HG02943 (cell line): ENCODE data around the gene USP25.
A peak's percentile ranks its signal among the peaks of the same experiment; 100 is the strongest.
"Not testable (repeated sequence)": the region's sequence is repeated elsewhere in the genome, so short reads cannot be mapped to it uniquely, and the experiment has no call there.

Experiments used
- ATAC-seq: cut with Tn5 transposase; IDR thresholded peaks from one replicate; pipeline ENCODE4 v1.9.1; 2021; ENCODE audit warnings: mild to moderate bottlenecking, low read depth, moderate library complexity; ENCODE audit not compliant: unreplicated experiment

The USP25 gene

GRCh38 chr21:15730484-15731242 lies 881 bp downstream of the USP25 start:
- no peak for ATAC-seq

DNA sequence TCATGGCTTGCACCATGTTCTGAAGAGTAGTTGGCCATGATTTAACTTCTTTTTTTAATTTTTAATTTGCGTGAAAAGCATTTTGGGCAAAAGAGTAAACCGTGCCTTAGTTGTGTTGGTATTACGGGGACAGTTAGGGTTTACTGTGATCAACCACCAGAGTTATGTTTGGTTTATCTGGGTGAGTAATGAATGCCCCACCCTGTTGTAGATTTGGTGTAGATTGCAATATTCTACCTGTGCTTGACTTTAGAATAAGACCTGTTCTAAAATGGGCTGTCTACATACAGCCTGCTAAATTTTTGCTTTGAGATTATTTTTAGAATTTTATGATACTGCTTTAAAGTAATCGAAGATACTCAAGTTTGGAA lies 1.4 kb downstream of the USP25 start:
- ATAC-seq = no peak

- peak; percentile 53 for ATAC-seq
Measured at GRCh38 chr21:15732290-15732995, 2.7 kb downstream of the USP25 start.

DNA sequence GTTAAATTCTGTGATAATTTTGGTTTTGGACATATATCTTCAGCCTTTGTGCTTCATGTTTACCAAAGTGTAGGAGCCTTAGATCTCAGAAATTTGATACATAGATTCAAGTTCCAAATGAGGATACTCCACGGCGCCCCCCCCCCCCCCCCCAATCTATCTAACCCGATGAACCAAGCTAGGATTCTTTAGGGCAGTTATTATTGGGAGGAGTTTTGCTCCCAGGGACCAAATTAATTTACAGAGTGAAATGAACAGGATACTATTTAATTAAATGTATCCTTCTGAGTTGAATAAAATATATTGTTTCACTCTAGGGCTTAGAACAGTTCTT lies 3.2 kb downstream of the USP25 start:
- ATAC-seq = no peak

DNA sequence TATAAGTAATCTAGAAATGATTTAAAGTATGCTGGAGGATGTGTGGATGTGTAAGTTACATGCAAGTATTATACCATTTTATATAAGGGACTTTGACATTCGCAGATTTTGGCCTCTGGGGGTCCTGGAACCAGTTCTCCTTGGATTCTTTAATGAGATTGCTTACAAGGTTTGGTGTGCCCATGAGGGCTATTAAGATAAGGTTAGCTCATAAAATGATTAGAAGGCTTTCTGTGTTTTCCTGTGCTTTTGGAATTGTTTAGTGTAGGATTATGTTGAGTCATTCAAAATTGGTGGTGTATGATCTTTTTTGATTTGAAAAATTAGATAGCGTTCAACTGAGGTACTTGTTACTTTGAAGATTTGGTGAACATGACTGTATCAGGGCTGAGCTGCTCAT lies 5.6 kb downstream of the USP25 start:
- no peak for ATAC-seq

- ATAC-seq = not testable (repeated sequence)
Measured at GRCh38 chr21:15735931-15736330, 6.1 kb downstream of the USP25 start.

DNA sequence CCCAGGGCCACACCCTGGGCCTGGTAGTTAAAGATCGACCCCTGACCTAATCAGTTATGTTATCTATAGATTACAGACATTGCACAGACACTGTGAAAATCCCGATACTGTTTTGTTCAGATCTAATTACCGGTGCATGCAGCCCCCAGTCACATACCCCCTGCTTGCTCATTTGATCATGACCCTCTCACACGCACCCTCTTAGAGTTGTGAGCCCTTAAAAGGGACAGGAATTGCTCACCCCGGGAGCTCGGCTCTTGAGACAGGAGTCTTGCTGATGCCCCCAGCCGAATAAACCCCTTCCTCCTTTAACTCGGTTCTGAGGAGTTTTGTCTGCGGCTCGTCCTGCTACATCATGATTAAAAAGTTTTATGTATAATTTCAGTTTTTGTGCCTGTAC lies 9.0 kb downstream of the USP25 start:
- not testable (repeated sequence) for ATAC-seq

GRCh38 chr21:15740383-15740782 lies 10.6 kb downstream of the USP25 start:
- no peak for ATAC-seq

DNA sequence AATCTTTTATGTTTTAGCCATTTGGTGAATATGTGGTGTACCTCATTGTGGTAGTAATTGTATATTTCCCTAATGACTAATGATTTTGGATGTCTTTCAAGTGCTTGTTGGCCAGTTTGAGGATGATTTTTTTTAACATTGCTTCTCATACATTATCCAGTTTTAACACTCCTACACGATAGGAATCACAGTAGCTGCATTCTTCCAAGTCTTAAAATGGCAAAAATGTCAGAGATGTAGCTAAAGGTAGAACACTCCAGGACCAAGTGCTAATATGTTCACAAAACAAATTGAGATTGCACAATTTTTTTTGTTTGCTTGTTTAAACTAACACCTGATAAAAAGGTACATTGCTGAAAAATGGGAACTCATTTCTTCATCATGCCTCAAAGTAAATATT lies 11.7 kb downstream of the USP25 start:
- no peak for ATAC-seq

DNA sequence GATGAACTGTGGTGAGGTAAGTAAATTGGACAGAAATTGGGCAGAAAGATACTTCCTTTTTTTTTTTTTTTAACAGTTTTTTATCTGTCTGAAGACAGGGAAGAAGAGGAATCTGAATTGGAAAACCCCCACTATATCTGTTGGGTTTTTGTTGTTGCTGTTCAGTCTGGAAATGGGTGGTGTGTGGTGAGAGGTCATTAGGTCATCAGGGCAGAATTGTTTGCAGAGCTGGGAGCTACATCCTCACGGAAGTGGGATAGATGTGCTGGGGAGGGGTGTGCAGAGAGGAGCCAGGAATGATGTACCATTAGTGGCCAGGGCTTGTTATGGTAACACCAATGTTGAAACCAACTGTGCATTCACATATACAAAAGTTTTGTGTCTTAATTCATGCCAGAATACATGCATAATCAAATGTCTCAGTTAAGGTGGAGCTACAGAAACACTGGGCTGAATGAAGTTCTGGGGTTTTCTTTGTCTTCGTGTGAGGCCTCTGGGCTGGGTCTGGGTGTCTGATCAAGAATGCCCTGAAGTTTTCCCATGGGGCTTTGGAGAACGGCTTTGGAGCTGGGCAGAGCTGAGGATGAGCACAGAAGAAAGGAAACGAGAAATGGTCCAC lies 12.4 kb downstream of the USP25 start:
- no peak for ATAC-seq

DNA sequence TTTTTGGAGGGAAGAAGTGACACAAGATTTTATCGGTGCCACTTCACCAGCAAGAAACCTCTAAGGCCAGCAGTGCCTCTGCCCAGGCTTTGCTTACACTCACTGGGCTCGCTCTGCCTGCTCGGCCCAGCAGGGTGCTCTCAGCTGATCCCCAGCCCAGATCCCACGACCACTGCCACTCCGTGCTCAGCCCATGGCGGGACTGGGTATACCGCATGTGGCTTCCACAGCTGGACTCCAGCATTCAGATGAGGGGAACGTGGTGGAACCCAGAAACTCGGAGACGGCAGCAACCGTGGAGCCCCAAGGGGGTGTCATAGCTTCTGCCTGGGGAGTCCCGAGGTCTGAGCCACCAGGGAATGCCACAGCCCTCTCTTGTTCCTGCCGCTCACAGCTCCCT lies 12.9 kb downstream of the USP25 start:
- ATAC-seq = no peak

DNA sequence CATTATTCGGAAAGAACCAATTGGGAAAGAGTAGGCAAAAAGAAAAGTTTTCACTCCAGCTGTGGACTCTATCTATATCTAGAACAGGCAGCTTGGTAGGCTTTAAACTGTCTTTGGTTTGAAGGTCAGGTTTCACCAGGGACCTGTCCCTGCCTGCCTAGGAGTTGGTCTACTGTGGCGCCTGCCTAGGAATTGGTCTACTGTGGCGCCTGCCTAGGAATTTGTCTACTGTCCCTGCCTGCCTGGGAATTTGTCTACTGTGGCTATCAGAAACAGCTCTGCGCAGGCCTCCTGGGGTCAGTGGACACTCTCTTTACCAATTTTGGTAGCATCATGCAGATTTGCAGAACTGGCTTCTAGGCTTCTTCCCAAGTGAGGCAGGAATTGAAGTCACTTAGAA lies 13.8 kb downstream of the USP25 start:
- no peak for ATAC-seq

DNA sequence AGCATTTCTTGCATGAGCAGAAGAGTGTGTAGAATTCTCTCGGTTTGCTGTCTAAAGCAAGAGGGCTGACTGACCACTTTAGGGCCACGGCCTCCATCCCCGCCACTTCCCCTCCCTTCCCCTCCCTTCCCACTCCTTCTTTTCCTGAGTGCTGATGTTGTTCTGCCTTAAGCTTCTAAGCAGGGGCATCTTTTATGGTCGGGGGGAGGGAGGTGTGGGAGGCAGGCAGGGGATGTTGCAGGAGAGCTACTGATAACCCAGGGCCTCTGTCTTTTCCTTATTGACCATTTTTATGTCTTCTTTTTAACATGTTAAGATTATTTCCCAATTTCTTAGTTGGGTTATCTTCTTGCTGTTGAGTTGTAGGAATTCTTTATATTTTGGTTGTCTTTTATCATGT lies 15.1 kb downstream of the USP25 start:
- no peak for ATAC-seq

DNA sequence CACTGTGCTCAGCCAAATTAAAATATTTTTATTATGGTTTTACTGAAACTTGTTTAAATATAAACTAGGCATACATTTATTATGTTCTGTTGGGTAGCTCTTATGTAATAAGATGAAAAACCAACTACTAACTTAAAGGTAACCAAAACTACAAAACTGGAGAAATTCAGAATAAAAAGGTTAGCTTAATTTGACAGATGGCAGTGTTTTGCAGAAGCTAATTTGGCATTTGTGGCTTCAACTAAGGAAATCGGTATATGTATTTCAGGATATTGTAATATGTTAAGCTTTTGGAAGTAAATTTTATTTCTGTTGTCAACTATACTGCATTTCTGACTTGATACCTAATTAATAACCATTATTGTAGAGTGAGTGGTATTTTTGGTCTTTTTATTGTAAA lies 18.8 kb downstream of the USP25 start:
- no peak for ATAC-seq

GRCh38 chr21:15749082-15749860 lies 19.5 kb downstream of the USP25 start:
- no peak for ATAC-seq

- no peak for ATAC-seq
Measured at GRCh38 chr21:15749861-15750159, 20.0 kb downstream of the USP25 start.

- no peak for ATAC-seq
Measured at GRCh38 chr21:15751037-15751436, 21.3 kb downstream of the USP25 start.

DNA sequence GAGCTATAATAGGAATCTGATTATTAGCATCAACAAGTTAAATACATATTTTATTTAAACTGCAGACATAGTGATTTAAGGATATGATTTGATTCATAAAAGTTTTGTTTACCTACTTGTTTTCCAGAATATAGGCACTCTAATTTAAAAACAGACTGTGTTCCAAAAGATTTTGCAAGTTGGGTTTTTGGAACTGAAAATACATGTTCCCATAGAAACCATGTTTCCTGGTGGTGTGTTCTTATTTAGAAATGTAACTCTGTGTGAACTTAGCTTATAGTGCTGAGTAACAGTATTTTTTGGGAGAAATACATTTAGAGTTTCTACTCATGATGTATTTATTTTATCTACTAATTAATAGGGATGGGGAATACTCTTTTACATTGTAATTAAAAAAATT lies 21.8 kb downstream of the USP25 start:
- ATAC-seq = no peak

DNA sequence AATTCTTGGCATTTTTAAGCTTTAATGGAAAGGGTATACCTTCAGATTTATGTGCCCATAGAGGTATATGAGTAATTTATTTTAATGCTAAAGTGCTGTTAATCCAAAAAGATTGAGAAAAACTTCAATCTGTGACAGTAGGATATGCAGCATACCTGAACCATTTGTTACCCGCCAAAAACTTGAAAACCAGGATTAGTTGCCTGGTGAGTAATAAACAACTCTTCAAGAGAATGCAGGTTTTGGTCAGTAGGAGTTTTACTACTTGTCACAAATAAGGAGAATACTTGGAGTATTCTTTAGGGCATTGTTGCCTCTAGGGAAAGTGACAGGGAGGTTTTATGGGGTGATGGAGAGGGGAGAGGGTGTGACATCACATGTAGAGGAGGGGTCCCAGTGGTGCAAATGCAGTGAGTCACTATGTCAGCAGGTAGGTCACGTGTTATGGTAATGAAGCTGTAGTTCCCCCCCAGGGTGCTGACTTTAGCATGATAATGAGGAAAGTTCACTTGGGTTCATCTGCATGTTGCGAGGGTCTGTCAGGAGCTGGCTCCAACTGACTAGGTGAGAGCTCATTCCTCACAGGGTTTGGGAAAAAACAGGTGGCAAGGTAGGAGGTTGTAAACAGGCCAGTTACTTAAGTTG lies 23.1 kb downstream of the USP25 start:
- no peak for ATAC-seq

GRCh38 chr21:15753741-15754140 lies 24.0 kb downstream of the USP25 start:
- ATAC-seq = no peak

- ATAC-seq = peak; percentile 54
Measured at GRCh38 chr21:15754640-15755039, 24.9 kb downstream of the USP25 start.
